Stimulated activated CD4-positive, alpha-beta T cell treated with anti-CD3 and anti-CD28 coated beads, Interleukin-2, amount 100 ng/mL, for 48 hours (primary cell): ENCODE data around the gene POU2F3.

Experiments used
- DNase-seq, 2 donors: peaks; one replicate each; pipeline ENCODE4 v3.0.0-alpha.2; 2020

The POU2F3 gene

DNA sequence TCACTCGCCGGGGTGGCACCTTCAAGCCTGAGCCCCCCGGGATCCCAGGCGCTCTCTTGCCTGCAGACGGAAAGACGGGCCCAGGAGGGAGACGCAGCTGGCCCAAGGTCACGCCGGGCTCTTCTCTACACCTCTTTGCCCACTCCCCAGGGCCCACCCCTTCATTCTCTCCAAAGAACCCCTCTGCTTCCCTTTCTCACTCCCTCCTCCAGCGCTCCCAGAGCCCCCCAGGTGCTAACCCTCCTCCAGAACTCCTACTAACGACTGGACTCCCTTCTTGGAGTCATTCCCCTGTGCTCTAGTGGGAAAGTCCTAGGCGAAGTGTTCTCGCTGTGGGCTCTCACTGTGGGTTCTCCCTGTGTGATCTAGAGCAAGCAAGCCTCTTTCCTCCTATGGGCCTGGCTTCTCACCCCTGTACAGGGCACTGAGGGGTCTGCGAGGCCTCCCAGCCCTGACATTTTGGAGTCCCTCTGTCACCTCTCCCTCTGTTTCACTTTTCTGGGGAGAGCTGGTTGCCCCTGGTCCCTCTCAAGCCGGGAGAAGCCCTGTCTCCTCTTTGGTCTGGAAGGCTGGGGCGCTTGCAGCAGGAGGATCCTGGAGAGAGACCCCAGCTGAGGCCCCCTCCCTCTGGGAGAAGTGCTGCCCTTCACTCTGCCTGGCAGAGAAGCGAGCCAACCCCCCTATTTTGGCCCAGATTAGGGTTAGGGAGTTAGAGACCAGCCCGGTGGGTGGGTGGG, 28.2 kb upstream of the POU2F3 start:
- DNase-seq = no peak

DNA sequence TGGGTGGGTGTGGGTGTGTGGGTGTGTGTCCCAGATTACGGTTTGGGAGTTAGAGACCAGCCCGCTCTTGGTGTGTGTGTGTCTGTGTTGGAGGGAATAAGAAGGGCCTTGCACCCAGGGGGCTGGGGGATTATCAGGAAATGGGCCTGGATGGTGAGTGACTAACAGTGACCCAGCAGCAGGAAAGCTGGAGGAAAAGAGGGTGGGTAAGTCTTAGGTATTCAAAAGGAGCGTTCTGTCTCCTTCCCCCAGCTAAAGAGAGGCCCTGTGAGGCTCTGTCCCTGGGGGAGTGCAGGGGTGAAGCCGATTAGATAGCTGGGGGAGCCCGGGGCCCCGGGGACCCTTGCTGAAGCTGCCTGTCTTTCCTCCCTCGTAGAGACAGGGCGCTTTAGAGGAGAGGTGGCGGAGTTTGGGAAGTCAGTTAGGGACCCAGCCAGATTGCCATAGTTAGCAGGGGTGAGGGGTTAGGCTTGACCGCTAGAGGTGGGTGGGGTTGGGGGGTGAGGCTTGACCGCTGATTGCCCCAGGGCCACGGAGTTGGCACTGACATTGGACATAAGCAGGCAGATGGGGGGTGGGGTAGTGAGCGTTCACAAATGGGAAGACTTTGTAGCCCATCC, 27.6 kb upstream of the POU2F3 start:
- no peak for DNase-seq

DNA sequence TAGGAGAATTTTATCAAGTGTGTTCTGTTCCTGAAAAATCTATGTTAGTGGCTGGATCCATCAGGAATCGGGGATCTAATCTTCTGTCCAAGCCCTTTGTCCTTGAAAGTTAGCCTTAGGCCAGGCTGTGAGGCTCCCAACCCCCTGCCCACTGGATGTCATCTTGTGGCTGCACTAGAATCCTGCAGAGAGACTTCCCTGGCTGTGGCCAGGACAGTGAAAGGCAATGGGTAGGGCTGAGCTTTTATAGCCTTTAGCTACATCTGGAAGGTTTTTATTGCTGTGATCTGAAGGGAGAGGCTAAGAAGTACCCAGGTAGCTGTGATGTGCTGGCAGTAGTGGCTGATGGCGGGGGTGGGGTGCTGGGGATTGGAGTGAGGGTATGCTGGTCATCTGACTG, 27.0 kb upstream of the POU2F3 start:
- no peak for DNase-seq

DNA sequence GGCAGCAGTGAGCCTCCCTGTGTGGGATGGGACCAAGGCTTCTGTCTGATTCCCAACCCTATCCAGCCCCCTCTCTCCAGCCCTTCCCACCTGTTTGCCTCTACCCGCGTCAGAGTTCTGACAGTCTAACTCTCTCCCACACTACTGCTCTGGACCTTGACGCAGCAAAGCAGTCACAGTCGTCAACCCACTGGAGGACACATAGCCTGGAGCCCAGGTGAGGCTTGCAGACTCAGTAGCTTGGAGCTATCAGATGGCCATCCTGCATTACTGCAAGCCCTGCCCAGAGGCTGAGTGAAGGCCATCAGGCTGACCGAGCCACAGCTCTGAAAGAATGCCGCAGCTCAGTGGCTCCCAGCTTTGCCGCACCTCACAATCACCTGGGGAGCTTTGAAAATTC, 25.4 kb upstream of the POU2F3 start:
- no peak for DNase-seq

DNA sequence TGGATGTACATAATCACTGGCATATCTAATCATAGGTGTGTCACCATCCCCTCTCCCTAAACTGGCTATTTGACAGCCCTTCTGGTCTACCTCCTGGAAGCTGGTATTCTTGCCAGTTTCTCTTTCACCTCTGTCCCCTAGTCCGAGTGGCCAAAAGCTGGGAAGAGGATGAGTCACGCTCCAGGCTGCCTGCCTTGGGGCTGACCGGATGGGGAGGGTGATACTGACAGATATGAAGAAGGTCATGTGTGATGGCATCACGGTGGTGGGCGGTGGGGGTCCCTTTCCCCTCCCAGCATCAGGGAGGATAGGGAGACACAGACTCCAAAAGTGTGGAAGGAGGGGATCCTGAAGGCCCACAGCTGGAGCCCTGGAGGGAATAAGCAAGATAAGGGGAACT, 24.3 kb upstream of the POU2F3 start:
- no peak for DNase-seq

DNA sequence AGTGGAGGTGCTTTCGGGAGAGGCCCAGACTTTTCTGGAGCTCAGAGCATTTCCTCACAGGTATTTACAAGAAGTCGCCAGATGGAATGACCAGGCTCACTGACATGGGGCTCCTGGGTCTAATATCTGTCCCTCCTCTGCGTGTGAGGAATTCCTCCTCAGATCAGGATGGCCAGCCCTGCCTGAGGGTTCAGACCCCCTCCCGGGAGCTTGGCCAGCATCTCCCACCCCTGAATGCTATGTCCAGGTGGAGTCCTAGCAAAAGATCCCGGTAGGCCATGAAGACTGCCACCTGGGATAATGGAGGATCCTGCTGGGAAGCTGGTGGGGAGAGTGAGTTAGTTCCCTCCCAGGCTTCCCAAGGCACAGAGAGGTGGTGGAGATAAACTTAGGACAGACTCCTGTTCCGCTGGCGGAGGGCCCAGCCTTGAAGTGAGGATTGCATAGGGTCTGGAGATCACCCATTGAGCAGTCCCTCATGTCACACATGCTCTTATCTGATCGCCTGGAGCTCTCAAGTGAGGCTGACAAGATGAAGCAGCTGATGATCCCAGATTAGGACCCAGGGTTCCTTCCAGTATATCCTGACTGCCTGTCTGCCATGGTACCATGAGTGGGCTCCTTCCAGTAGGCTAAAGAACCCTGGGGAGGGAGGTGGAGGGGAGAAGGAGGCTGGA, 23.4 kb upstream of the POU2F3 start:
- no peak for DNase-seq

DNA sequence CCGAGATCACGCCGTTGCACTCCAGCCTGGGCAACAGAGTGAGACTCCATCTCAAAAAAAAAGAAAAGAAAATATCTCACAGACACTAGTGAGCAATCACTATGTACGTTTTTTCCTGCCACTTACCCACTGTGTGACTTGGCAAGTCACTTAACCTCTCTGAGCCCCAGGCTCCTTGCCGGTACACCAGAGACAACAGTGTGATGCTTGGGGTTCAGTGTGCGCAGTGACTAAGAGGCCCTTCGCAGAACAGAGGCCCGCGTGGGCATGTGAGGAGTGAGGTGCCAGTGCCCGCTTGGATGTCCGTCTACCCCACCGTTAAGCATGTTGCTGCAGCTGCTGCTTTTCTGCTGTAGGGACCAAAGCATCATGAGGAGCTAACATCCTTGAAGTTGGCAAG, 22.4 kb upstream of the POU2F3 start:
- no peak for DNase-seq

DNA sequence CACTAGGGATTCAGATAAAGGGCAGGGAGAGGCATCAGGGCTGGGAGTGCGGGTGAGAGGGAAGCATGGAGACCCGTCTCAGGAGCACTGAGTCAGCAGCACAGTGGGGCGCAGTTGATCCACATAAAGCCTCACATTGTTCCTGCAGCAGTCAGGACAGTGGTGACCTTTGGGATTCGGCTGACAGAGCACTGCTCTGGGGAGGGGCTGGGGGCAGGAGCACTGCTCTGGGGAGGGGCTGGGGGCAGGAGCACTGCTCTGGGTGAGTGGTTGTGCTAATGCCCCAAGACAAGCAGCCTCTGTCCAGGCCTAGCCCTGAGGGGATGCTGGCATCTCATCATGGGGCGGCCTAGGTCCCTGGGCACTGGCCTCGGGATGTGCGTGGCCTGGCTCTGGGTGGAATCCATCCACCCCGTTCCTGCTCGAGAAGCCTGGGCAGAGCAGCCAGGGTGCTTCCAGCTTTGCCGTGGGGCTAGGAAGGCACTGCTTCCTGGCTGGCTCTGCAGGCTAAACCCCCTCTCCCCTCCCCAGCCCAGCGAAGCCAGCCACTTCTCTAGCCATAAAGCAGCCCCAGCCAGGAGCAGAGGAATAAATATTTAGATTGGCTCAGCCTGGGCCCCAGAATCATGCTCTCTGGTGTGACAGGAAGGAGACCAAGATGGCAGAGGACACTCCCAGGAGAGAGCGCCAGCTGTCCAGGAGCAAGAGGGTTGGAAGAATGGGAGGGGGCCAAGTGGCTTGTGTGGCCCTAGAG, 21.8 kb upstream of the POU2F3 start:
- DNase-seq = no peak

DNA sequence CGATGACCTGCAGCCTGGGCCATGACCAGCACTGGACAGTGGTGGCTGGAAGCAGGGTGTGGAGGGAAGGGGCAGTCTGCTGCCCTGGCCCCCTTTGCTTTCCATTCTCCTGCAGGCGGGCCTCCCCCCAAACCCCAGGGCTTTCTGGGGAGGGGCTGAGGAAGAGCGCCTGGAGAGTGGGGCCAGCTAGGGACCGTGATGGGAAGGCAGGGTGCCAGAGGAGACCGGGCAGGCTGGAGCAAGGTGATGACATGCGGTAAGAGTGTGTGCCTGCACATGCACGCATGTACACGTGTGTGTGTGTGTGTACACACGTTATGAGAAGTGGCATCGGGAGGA, 21.3 kb upstream of the POU2F3 start:
- DNase-seq = no peak

DNA sequence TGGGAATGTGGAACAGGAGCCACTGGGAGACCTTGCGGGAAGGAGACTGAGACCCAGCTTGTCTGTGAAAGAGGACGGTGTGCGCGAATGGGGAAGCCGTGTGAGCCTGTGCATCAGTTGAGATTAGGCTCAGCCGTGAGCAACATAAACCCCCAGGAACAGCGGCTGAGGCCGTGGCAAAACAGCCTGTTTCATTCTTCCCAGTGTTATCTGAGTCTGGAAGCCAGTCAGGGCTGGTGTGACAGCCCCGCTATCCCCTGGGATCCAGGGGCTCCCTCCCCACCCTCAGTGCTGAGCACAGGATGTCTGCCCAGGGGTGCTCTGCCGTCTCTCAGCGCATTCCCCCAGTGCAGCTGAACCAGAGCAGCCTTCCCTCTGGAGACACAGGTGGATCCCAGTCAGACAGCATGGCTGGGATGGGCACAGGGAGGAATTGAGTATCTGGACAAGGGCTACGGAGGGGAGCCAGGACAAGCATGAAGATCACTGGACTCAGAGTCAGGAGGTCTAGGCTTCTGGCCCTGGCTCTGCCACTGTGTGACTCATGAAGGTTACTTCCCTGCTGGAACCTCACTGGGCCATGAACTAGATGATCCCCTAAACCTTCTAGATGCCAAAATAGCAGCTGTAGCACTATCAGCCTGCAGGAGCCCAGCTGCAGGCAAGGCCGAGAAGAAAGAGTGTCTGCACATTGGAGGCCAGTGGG, 20.6 kb upstream of the POU2F3 start:
- DNase-seq = no peak

DNA sequence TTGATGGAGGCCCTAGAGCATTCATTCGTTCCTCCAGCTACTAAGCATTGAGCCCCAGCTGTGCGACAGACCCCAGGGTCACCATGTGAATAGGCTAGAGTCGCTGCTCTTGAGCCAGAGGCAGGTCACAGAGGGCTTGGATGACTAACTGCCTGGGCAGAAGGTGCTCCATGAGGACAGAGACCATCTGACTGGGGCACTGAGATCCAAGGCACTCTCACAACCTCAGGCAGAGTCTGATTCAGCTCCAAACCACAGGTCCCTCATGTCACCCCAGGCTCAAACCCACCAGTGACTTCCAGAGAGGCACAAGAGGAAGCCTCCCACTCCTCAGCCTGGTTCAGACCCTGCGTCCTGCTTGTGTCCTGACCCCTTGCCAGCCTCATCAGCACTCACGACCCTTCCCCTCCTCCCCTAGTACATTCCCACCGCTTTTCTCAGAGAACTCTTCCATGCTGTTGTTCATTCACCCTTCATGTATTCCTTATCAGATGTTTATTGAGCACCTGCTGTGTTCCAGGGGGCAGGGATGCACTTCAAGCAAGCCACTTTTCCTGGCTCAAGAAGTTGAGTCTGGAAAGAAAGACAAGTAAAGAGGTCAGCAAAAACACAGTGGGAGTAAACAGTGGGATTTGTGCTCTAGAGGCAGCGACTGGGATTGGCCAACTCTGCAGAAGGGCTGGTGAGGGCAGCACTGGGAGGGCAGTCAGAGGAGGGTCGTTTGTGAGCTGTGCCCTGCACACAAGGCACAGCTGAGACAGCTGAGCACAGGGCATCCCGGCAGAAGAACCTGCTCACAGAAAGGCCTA, 19.8 kb upstream of the POU2F3 start:
- DNase-seq = no peak

DNA sequence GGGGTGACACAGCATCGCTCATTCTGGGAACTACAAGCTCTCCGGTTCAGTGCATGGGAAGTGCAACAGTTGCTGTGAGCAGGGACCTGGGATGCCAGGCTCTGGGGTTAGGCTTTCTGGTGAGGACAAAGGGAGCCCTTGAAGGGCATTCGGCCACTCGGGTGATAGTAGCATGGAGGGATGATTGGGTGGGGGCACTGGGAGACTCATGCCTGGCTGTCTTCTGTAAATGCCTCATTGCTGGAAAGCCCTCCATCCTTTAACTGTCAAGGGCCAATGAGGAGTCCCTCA, 19.2 kb upstream of the POU2F3 start:
- DNase-seq = no peak

DNA sequence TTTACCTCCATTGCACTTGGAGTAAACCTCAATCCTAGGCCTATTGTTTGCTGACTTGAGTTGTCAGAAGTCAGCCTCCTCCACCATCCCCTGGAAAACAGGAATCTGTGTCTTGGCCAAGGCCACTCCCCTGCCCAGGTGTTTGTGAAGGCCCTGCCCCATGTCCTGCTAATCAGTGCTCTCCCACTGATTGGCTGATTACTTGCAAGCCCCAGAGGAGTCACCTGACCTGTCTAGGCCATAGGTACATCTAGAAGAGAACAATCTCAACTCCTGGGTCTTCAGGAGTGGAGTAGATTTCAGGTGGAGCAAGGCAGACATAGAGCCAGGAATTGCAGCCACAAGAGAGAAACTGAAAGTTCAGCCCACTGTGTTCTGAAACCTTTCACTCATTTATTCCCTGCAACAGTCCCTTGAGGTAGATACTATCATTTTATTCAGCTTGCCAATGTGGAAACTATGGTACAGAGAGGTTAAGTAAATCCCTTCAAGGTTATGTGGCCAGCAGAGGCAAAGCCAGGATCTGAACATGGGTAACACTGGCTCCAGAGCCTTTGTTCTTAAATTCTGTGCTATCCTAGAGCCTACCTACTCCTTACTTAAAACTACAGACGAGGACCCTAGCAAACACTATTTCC, 18.7 kb upstream of the POU2F3 start:
- no peak for DNase-seq

DNA sequence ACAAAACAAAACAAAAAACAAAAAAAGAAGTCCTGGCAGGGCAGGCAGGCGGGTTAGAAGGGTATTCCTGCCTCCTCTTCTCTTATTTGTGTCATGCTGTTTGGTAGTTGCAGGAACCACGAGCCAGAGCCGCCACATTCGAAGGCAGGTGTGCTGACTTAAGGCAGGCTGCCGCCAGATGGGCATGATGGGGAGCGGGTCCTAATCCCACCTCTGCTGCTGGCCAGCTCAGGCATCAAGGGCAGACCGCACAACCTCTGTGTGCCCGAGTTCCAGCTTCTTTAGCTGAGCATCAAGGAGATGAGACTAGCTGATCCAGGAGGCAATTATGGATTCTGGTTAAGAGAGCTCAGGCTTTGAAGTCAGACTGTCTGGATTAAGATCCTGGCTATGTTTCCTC, 17.0 kb upstream of the POU2F3 start:
- DNase-seq = no peak

DNA sequence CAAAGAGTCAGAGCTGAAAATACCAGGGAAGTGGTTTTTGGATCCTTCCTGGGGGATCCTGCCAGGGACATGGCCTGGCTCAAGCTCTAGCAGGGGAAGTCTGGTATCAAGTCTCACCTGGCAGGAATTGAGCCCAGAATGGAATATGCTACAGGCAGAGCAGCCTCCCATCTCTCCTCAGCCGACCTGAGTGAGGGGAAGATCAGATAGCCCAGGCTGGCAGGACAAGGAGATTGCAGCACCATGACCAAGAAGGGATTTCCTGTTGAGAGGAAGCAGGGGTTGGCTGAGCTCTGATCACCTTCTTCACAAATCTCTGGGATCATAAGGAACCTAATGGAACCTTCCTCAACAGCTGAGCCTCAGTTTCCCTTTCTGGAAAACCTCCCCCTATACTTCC, 16.1 kb upstream of the POU2F3 start:
- no peak for DNase-seq

DNA sequence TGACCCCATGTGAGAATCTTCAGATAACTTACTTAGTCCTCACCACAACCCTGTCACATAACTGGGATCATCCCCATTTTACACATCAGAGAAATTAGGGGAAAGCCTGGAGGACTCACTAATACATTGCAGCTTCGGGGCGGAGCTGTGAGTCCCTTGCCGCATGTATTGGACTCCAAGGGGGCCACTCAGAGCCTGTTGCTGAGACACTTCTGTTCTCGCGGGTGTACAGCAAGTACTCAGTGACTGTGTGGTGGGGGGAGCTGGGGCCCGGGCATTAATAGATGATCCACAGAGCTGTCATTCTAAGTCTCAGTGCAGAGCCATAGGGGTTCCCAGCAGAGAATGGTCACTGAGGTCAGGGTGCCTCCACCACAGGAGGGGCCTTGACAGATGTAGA, 15.6 kb upstream of the POU2F3 start:
- no peak for DNase-seq

DNA sequence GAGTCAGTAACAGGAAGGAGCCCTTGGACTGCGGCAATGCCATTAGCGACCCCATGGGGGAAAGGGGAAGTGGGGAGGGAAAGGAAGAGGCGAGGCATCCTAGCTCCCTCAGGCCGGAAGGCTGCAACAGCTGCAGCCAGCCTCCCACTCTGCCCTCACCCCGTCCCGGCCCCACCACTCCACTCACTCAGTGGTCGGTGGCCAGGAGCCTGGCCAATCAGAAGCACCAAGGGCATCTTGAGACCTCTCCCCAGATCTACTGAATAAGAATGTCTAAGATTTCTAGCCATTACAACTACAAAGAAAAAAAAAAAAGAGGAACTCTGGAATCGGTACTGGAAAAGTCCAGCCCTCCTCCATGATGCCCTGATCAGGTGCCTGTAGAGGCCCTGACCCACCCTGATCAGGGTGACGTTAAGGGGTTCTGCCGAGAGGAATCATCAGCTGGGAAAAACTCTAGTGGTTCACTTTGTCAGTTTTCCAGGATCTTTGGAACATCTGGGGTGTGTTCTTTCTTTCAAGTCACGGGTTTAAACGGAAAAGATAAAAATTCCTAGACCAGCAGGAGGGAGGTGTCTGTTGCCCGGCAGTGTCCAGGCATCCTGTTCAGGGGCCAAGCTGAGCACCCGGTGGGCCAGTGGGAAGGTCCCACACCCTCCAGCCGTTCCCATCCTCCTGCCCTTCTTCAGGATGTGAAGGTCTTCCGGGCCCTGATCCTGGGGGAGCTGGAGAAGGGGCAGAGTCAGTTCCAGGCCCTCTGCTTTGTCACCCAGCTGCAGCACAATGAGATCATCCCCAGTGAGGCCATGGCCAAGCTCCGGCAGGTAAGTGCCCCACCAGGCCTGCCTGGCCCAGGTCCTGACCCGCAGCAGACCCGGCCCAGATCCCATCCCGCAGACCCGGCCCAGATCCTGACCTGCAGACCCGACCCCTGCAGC, 14.7 kb upstream of the POU2F3 start:
- no peak for DNase-seq

DNA sequence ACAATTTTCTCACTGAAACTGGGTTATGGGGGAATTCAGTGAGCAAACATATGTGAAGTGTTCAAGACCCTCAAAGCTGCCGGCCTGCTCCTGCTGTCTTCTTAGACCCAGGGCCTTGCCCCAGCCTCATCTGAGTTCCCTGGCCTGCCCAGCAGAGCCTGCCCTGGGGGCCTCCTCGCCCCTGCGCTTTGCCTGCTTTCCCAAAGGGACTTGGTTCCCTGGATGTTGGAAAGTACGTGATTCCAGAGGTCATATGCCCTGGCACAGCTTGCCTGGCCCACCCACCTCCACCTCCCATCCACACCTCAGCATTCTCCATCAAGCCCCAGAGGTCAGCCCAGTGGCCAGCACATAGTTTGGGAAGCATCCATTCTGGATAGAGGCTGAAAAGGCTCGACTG, 13.7 kb upstream of the POU2F3 start:
- DNase-seq = no peak

DNA sequence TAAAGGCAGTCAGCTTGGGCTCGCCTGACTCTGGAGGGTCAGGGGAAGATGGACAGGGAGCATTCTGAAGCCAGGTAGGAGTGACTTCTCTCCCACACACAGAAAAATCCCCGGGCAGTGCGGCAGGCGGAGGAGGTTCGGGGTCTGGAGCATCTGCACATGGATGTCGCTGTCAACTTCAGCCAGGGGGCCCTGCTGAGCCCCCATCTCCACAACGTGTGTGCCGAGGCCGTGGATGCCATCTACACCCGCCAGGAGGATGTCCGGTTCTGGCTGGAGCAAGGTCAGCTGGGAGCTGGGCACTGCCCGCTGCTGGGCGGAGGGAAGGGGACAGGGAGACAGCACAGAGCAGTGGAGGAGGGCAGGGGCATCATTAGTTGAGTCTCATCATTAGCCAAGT, 13.2 kb upstream of the POU2F3 start:
- DNase-seq = no peak

DNA sequence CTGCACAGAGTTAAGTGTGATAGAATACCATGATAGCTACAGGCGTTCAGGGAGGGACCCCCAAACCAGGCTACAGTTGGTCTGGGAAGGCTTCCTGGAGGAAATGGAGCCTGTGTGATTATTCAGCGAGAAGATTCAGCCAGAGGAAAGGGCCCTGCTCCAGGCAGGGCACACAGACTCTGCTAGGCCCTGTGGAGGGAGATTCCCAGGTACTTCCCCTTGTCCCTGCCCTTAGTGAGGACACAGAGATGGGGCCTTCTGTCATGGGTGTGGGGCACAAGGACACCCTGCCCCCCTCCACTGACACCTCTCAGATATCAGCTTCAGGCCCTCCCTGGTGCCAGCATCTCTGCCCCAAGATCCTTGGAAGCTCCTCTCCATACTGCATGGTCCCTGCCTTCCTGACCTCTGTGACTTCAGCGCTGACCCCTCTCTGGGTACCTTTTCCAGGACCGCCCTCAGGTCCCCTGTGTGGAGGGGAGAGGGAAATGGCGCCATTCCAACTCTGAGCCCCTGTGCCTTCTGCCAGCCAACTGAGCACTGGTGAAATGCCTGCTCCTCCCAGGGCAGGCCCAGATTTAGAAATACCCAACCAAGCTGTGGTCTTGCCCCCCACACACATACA, 12.6 kb upstream of the POU2F3 start:
- no peak for DNase-seq
